ENCODE results near the gene NLK.

DNA sequence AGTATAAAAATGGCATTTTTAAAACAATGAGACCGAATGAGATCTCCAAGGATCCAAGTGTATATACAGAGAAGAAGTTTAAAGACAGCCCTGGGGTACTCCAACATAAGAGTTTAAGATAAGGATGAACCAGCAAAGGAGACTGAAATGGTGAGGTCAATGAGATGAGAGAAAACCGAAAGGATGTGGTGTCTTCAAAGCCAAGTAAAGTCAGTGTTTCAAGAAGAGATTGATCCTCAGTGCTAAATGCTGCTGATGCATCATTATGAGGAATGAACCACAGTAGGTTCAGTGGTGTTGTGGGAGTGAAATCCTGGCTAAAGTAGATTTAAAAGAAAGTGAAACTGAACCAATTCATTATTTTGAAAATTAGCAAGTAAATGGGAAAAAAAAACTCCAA lies 38.1 kb upstream of the NLK start:
- TF ChIP-seq CTCF (IDR thresholded peaks at IDR 0.05) (no peak), POLR2A (IDR thresholded peaks at IDR 0.05) (no peak)

Measured in body of pancreas (tissue), 4 donors.